GM12801 (cell line): ENCODE measurements around the gene PRDM5.

Experiments used
- CTCF ChIP-seq: IDR thresholded peaks from one replicate; pipeline ENCODE4 v1.5.1; 2011; ENCODE audit warnings: control low read depth; ENCODE audit not compliant: insufficient read length; ENCODE audit errors: extremely low read depth

The PRDM5 gene

GRCh38 chr4:120723986-120724385 is 198.5 kb downstream of the PRDM5 start:
- TF ChIP-seq CTCF = no peak

DNA sequence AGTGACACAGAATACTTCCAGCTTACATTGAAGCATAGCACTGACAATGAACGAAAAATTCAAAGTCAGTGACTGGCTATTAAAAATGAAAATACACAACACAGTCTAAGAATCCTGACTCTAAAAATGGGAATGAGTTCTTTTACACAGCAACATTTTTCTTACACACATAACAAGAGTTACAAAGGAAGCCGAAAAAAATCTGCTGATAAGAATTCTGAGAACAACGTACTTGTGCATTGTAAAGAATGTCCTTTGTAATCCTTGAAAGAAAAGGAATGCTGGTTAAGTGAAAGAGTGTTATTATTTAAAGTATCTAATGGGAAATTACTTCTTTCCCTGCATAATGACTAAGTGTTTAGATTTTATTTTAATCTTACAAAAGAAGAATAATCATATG is 199.4 kb downstream of the PRDM5 start:
- no peak for TF ChIP-seq CTCF

GRCh38 chr4:120722655-120723054 is 199.9 kb downstream of the PRDM5 start:
- no peak for TF ChIP-seq CTCF

GRCh38 chr4:120720354-120720934 is 202.1 kb downstream of the PRDM5 start:
- no peak for TF ChIP-seq CTCF

- no peak for TF ChIP-seq CTCF
Observed at GRCh38 chr4:120718979-120719566, 203.5 kb downstream of the PRDM5 start.

DNA sequence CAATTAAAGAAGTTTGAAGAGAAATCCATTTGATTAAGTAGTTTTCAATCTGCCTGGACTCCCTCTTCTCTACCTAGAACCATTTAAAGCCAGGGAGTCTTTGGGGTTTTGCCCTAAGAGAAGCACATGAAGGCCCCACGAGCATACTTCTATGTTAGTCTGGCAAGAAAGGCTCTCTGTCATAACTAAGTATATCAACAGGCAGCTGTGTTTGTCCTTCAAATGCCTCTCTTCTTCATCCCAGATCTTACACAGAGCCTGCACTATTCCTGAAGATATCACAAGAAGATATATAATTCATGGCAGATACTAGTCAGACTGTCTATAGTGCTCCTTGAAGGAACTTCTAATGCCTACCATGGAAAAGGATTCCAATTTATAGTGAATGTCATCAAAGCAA is 206.2 kb downstream of the PRDM5 start:
- TF ChIP-seq CTCF = no peak

DNA sequence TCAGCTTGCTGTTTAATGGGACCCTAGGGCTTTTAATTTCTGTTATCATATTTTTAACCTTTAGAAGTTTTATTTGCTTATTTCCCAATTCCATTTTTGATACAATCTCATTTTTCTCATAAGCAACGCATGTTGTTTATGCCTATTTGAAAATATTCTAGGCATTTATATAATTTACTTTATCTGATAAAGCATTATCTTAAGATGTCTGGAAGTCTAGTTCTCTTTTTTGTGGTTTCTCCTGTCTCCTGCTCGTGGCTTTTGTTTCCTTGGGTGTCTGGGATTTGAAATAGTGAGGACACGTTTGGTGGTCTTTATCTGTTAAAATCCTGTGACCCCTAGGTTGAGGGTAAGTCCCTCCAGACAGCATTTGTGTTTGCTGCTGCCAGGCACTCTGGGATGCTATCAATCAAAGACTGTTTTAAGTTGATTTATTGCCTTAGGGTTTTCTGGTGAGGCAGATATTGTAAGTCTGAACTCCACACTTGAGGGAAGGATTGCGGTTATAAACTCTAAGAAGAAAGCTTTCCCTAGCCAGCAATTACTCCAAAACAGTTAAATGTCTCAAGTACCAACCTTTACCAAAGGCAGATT is 208.0 kb downstream of the PRDM5 start:
- no peak for TF ChIP-seq CTCF
